ENCODE results near the gene ETNK2.

ETNK2 gene

GRCh38 chr1:204151552-204152309, at the start of gene ETNK2:
TSS of gene ETNK2 (minus strand) at chr1:204152044. CDS start at chr1:204151852, 192 bp downstream.
- DNase-seq = no peak

GRCh38 chr1:204201348-204202040, 49.6 kb upstream of the ETNK2 start:
- no peak for DNase-seq

- no peak for DNase-seq
Measured at GRCh38 chr1:204199579-204199978, 47.7 kb upstream of the ETNK2 start.

- peak; percentile 69 for DNase-seq
Measured at GRCh38 chr1:204198348-204199340, 46.8 kb upstream of the ETNK2 start.

GRCh38 chr1:204197068-204197467, 45.2 kb upstream of the ETNK2 start:
- no peak for DNase-seq

GRCh38 chr1:204196068-204196795, 44.4 kb upstream of the ETNK2 start, which contains the start of gene KISS1:
TSS of gene KISS1 (minus strand) at chr1:204196491. CDS start at chr1:204192876, 3,615 bp downstream.
- DNase-seq = no peak

GRCh38 chr1:204194771-204195170, 42.9 kb upstream of the ETNK2 start:
- DNase-seq = no peak

GRCh38 chr1:204194080-204194479, 42.2 kb upstream of the ETNK2 start:
- DNase-seq = no peak

- no peak for DNase-seq
Measured at GRCh38 chr1:204192589-204193352, 40.9 kb upstream of the ETNK2 start.

GRCh38 chr1:204192046-204192445, 40.2 kb upstream of the ETNK2 start:
- DNase-seq = no peak

GRCh38 chr1:204191456-204191855, 39.6 kb upstream of the ETNK2 start:
- DNase-seq = no peak

GRCh38 chr1:204190212-204191211, 38.7 kb upstream of the ETNK2 start:
- peak; percentile 33 for DNase-seq

GRCh38 chr1:204188959-204189639, 37.3 kb upstream of the ETNK2 start:
- DNase-seq = no peak

- no peak for DNase-seq
Measured at GRCh38 chr1:204186597-204186996, 34.8 kb upstream of the ETNK2 start.

GRCh38 chr1:204181116-204181515, 29.3 kb upstream of the ETNK2 start:
- no peak for DNase-seq

- no peak for DNase-seq
Measured at GRCh38 chr1:204180133-204180532, 28.3 kb upstream of the ETNK2 start.

- no peak for DNase-seq
Measured at GRCh38 chr1:204178487-204179281, 26.8 kb upstream of the ETNK2 start.

- no peak for DNase-seq
Measured at GRCh38 chr1:204177133-204177532, 25.3 kb upstream of the ETNK2 start.

GRCh38 chr1:204176049-204176448, 24.2 kb upstream of the ETNK2 start:
- no peak for DNase-seq

All from HCEC 1CT (cell line).